Measurements from ENCODE around the gene FHOD3. TPM values are rescaled to one million over a fixed set of nuclear protein-coding genes. Genes with fewer than 3 reads are reported as not detected.

FHOD3 gene
- total and polyA plus RNA-seq, 10 donors = 1.2 to 2.7 (median 1.9) TPM

GRCh38 chr18:36809590-36810381, 512.3 kb downstream of the FHOD3 start:
- 46 to 48% (median 47%) methylated on average over 6 of the region's 6 CpGs for WGBS, 5 donors
- no peak for DNase-seq
- intact Hi-C loops (cut with DNase I; ENCODE audit: low total_unique reads) = no loop called here

GRCh38 chr18:36811430-36811829, 513.9 kb downstream of the FHOD3 start:
- Histone ChIP-seq H3K36me3 (peaks cover 0 to 82% (median 10%) of the 10 kb centered on the region in 6 donors), H3K4me1 (peaks cover 0 to 16% (median 7%) of the 10 kb centered on the region in 6 donors), H3K4me3 (no peak overlapping the region), H3K9me3 (no peaks in the 10 kb centered on the region), H3K27me3 (replicated peaks in 1 of 7) (no peaks in the 10 kb centered on the region), H3K27ac (peak overlapping the region in 1 of 8 donors; percentile 49)
- no peak for DNase-seq
- no peak for TF ChIP-seq POLR2AphosphoS5 (IDR thresholded peaks at IDR 0.05)
- no peak for TF ChIP-seq CTCF (IDR thresholded peaks at IDR 0.05 in 8 of 11, conservative IDR thresholded peaks at IDR 0.05 in 3 of 11)
- TF ChIP-seq POLR2A (IDR thresholded peaks at IDR 0.05) = no peak
- intact Hi-C loops (cut with DNase I; ENCODE audit: low total_unique reads) = no loop called here
- WGBS, 5 donors = 87 to 99% (median 90%) methylated on average over 3 of the region's 3 CpGs

More at GRCh38 chr18:36809590-36810381, 512.3 kb downstream of the FHOD3 start:
- no peaks in the 10 kb centered on the region for H3K27me3 ChIP-seq (replicated peaks in 1 of 7)
- peak; percentile 24 to 87 (median 74) for TF ChIP-seq CTCF (IDR thresholded peaks at IDR 0.05 in 8 of 11, conservative IDR thresholded peaks at IDR 0.05 in 3 of 11)
- TF ChIP-seq POLR2A (IDR thresholded peaks at IDR 0.05) = no peak
- TF ChIP-seq POLR2AphosphoS5 (IDR thresholded peaks at IDR 0.05) = no peak
- peaks cover 0 to 16% (median 7%) of the 10 kb centered on the region in 6 donors for H3K4me1 ChIP-seq
- peaks cover 0 to 82% (median 25%) of the 10 kb centered on the region in 6 donors for H3K36me3 ChIP-seq
- no peaks in the 10 kb centered on the region for H3K9me3 ChIP-seq
- H3K27ac ChIP-seq = no peak overlapping the region
- H3K4me3 ChIP-seq = no peak overlapping the region

GRCh38 chr18:36811955-36812354, 514.4 kb downstream of the FHOD3 start:
- intact Hi-C loops (cut with DNase I; ENCODE audit: low total_unique reads) = no loop called here

More at GRCh38 chr18:36811955-36812354, 514.4 kb downstream of the FHOD3 start:
- Histone ChIP-seq H3K4me1 (peaks cover 0 to 16% (median 7%) of the 10 kb centered on the region in 6 donors), H3K27me3 (replicated peaks in 1 of 7) (no peaks in the 10 kb centered on the region), H3K27ac (peak overlapping the region in 2 of 8 donors; percentile 32 to 49), H3K36me3 (peaks cover 0 to 83% (median 8%) of the 10 kb centered on the region in 6 donors), H3K9me3 (no peaks in the 10 kb centered on the region), H3K4me3 (no peak overlapping the region)
- DNase-seq = no peak
- TF ChIP-seq CTCF (IDR thresholded peaks at IDR 0.05 in 8 of 11, conservative IDR thresholded peaks at IDR 0.05 in 3 of 11) (no peak), POLR2A (IDR thresholded peaks at IDR 0.05) (no peak), POLR2AphosphoS5 (IDR thresholded peaks at IDR 0.05) (no peak)

Measured in spleen (tissue), 11 donors.